Measurements from ENCODE around the gene PARD3B. TPM values are rescaled to one million over a fixed set of nuclear protein-coding genes. Genes with fewer than 3 reads are reported as not detected.

Gene PARD3B
- total RNA-seq, 1 experiment from 2014 or later: 2.0 TPM

DNA sequence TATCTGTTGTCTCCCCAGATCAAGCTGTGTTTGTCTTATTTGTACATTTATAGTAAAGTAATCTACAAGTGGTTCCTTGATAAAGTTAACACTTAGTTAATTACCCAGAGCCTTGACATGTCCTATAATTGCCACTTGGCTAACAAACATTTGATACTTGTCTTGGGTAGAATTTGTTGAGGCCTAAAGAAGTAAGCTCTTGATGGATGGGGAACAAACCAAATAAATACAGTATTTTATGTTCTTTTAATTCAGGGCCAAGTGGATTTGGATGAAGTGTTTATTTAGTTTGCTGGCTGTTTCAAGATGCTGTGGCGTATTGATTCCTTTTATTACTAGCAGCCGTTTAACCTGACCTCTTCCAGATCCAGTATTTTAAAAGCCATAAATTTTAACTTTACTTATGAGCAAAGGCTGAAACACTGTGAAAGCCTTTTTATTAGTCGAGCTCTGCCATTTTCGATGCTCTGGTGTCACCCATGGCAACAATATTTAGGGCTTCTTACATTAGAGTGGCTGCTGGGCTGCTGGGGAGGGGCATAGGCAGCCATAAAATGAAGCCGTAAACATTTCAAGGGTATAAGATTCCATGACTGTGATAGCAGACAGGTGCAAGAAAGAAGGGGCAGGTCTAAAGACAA lies 735.4 kb downstream of the PARD3B start:
- no peak overlapping the region for H3K27ac ChIP-seq (ENCODE audit: low read depth, low read length)
- ATAC-seq: no peak
- ChIA-PET CTCF (no interaction called here), POLR2A (no interaction called here), RAD21 (ENCODE audit: low non-redundant PET in 1 of 2, low total read pairs in 2 of 2, uncharacterized antibody in 2 of 2, unreplicated experiment in 2 of 2) (no interaction called here)
- no peak overlapping the region for H3K9ac ChIP-seq (ENCODE audit: low read length)
- H3K36me3 ChIP-seq (ENCODE audit: control insufficient read depth in 1 of 2, insufficient read depth in 2 of 2, low read length in 2 of 2): no peaks in the 10 kb centered on the region
- intact Hi-C loops (cut with micrococcal nuclease): no loop called here
- no peaks in the 10 kb centered on the region for H3K9me2 ChIP-seq (ENCODE audit: insufficient read depth)
- TF ChIP-seq POLR2AphosphoS5 (IDR thresholded peaks at IDR 0.05; ENCODE audit: low read depth, low read length): no peak
- no peak for TF ChIP-seq MAX (IDR thresholded peaks at IDR 0.05)
- TF ChIP-seq EZH2phosphoT487 (IDR thresholded peaks at IDR 0.05; ENCODE audit: borderline replicate concordance): no peak
- no peak for TF ChIP-seq TCF7L2 (IDR thresholded peaks at IDR 0.05; ENCODE audit: borderline replicate concordance, extremely low read depth, insufficient read depth, insufficient read length)
- no peak for TF ChIP-seq CEBPB (IDR thresholded peaks at IDR 0.05; ENCODE audit: low read depth)
- no peak for TF ChIP-seq JUND (IDR thresholded peaks at IDR 0.05)
- TF ChIP-seq ZNF274 (IDR thresholded peaks at IDR 0.05; ENCODE audit: low read depth, low read length): no peak
- no peak for TF ChIP-seq YY1 (IDR thresholded peaks at IDR 0.05; ENCODE audit: extremely low read depth, insufficient replicate concordance, low read depth, low read length)
- TF ChIP-seq, protein P1, sequence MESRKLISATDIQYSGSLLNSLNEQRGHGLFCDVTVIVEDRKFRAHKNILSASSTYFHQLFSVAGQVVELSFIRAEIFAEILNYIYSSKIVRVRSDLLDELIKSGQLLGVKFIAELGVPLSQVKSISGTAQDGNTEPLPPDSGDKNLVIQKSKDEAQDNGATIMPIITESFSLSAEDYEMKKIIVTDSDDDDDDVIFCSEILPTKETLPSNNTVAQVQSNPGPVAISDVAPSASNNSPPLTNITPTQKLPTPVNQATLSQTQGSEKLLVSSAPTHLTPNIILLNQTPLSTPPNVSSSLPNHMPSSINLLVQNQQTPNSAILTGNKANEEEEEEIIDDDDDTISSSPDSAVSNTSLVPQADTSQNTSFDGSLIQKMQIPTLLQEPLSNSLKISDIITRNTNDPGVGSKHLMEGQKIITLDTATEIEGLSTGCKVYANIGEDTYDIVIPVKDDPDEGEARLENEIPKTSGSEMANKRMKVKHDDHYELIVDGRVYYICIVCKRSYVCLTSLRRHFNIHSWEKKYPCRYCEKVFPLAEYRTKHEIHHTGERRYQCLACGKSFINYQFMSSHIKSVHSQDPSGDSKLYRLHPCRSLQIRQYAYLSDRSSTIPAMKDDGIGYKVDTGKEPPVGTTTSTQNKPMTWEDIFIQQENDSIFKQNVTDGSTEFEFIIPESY (IDR thresholded peaks at IDR 0.05; ENCODE audit: extremely low read depth, insufficient replicate concordance, low read length): no peak
- no peak for TF ChIP-seq POLR2A (IDR thresholded peaks at IDR 0.05; ENCODE audit: borderline replicate concordance, extremely low read depth, insufficient read depth, insufficient read length)
- no peak for TF ChIP-seq RAD21 (IDR thresholded peaks at IDR 0.05; ENCODE audit: low read depth)
- no peak for TF ChIP-seq ZFX (IDR thresholded peaks at IDR 0.05)
- TF ChIP-seq CBX3 (IDR thresholded peaks at IDR 0.05; ENCODE audit: low read depth): no peak
- TF ChIP-seq, protein P2, sequence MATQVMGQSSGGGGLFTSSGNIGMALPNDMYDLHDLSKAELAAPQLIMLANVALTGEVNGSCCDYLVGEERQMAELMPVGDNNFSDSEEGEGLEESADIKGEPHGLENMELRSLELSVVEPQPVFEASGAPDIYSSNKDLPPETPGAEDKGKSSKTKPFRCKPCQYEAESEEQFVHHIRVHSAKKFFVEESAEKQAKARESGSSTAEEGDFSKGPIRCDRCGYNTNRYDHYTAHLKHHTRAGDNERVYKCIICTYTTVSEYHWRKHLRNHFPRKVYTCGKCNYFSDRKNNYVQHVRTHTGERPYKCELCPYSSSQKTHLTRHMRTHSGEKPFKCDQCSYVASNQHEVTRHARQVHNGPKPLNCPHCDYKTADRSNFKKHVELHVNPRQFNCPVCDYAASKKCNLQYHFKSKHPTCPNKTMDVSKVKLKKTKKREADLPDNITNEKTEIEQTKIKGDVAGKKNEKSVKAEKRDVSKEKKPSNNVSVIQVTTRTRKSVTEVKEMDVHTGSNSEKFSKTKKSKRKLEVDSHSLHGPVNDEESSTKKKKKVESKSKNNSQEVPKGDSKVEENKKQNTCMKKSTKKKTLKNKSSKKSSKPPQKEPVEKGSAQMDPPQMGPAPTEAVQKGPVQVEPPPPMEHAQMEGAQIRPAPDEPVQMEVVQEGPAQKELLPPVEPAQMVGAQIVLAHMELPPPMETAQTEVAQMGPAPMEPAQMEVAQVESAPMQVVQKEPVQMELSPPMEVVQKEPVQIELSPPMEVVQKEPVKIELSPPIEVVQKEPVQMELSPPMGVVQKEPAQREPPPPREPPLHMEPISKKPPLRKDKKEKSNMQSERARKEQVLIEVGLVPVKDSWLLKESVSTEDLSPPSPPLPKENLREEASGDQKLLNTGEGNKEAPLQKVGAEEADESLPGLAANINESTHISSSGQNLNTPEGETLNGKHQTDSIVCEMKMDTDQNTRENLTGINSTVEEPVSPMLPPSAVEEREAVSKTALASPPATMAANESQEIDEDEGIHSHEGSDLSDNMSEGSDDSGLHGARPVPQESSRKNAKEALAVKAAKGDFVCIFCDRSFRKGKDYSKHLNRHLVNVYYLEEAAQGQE (IDR thresholded peaks at IDR 0.05; ENCODE audit: low read depth): no peak
- no peak for TF ChIP-seq FOSL1 (IDR thresholded peaks at IDR 0.05; ENCODE audit: low read depth)
- TF ChIP-seq, protein P3, sequence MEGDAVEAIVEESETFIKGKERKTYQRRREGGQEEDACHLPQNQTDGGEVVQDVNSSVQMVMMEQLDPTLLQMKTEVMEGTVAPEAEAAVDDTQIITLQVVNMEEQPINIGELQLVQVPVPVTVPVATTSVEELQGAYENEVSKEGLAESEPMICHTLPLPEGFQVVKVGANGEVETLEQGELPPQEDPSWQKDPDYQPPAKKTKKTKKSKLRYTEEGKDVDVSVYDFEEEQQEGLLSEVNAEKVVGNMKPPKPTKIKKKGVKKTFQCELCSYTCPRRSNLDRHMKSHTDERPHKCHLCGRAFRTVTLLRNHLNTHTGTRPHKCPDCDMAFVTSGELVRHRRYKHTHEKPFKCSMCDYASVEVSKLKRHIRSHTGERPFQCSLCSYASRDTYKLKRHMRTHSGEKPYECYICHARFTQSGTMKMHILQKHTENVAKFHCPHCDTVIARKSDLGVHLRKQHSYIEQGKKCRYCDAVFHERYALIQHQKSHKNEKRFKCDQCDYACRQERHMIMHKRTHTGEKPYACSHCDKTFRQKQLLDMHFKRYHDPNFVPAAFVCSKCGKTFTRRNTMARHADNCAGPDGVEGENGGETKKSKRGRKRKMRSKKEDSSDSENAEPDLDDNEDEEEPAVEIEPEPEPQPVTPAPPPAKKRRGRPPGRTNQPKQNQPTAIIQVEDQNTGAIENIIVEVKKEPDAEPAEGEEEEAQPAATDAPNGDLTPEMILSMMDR (IDR thresholded peaks at IDR 0.05 in 2 of 3, conservative IDR thresholded peaks at IDR 0.05 in 1 of 3; ENCODE audit: borderline replicate concordance in 1 of 3, insufficient read depth in 1 of 3, low read depth in 2 of 3, low read length in 2 of 3): no peak
- no peak for TF ChIP-seq SIN3A (IDR thresholded peaks at IDR 0.05; ENCODE audit: low read depth)
- TF ChIP-seq SP1 (IDR thresholded peaks at IDR 0.05; ENCODE audit: low read depth): no peak
- H3K4me2 ChIP-seq (ENCODE audit: low read length): no peak overlapping the region
- no peaks in the 10 kb centered on the region; the same call in 1 of the 2 replicates for H3K27me3 ChIP-seq (ENCODE audit: insufficient read depth, low read length)
- no peaks in the 10 kb centered on the region for H3K4me1 ChIP-seq (ENCODE audit: control insufficient read depth in 1 of 2, insufficient read depth in 2 of 2, low read length in 2 of 2)
- no peak overlapping the region for H3K4me3 ChIP-seq (replicated peaks in 1 of 2; ENCODE audit: low read depth in 1 of 2, low read length in 2 of 2)
- H4K20me1 ChIP-seq (ENCODE audit: insufficient read depth): no peaks in the 10 kb centered on the region
- no peaks in the 10 kb centered on the region for H3K9me3 ChIP-seq (ENCODE audit: control insufficient read depth in 1 of 2, insufficient read depth in 1 of 2, low read depth in 1 of 2, low read length in 2 of 2)
- no peaks in the 10 kb centered on the region for H3K79me2 ChIP-seq (ENCODE audit: insufficient read depth, low read length)
- BruUV-seq (replicated peaks): no TSS peak
- no peak for DNase-seq (ENCODE audit: low read depth, low spot score)
- H2AFZ ChIP-seq (ENCODE audit: low read depth, low read length, poor library complexity, severe bottlenecking): no peak overlapping the region
